Stimulated activated CD4-positive, alpha-beta T cell treated with anti-CD3 and anti-CD28 coated beads, Interleukin-2, amount 100 ng/mL, for 48 hours (primary cell): ENCODE results near the gene CTDSP2.
"Not testable (repeated sequence)": the region's sequence is repeated elsewhere in the genome, so short reads cannot be mapped to it uniquely, and the experiment has no call there.

Experiments
- DNase-seq, 2 donors: peaks; one replicate each; pipeline ENCODE4 v3.0.0-alpha.2; 2020

CTDSP2 gene

GRCh38 chr12:57832966-57833365 lies 13.6 kb downstream of the CTDSP2 start:
- DNase-seq = no peak

GRCh38 chr12:57830393-57830792 lies 16.1 kb downstream of the CTDSP2 start:
- DNase-seq = no peak

GRCh38 chr12:57829025-57829777 lies 17.3 kb downstream of the CTDSP2 start:
- DNase-seq = no peak

- no peak for DNase-seq
These were observed 19.6 kb downstream of the CTDSP2 start for GRCh38 chr12:57826966-57827365.

GRCh38 chr12:57826400-57826799 lies 20.1 kb downstream of the CTDSP2 start:
- no peak for DNase-seq

- DNase-seq = no peak
These were observed 21.1 kb downstream of the CTDSP2 start for GRCh38 chr12:57825451-57825850.

GRCh38 chr12:57823908-57824640 lies 22.5 kb downstream of the CTDSP2 start:
- no peak for DNase-seq

- DNase-seq = no peak
These were observed 23.2 kb downstream of the CTDSP2 start for GRCh38 chr12:57823131-57823907.

GRCh38 chr12:57822392-57823130 lies 24.0 kb downstream of the CTDSP2 start:
- DNase-seq = no peak

- DNase-seq = no peak
These were observed 24.9 kb downstream of the CTDSP2 start for GRCh38 chr12:57821474-57822214.

GRCh38 chr12:57821015-57821414 lies 25.5 kb downstream of the CTDSP2 start:
- not testable (repeated sequence) for DNase-seq

GRCh38 chr12:57820119-57820518 lies 26.4 kb downstream of the CTDSP2 start:
- DNase-seq = not testable (repeated sequence)

GRCh38 chr12:57817990-57818331 lies 28.6 kb downstream of the CTDSP2 start:
- DNase-seq = not testable (repeated sequence)

GRCh38 chr12:57817261-57817989 lies 29.1 kb downstream of the CTDSP2 start:
- DNase-seq = no peak

GRCh38 chr12:57816855-57817151 lies 29.7 kb downstream of the CTDSP2 start:
- DNase-seq = no peak

GRCh38 chr12:57816001-57816854 lies 30.3 kb downstream of the CTDSP2 start:
- DNase-seq = no peak

- no peak for DNase-seq
These were observed 31.1 kb downstream of the CTDSP2 start for GRCh38 chr12:57815177-57816000.

- no peak for DNase-seq
These were observed 32.4 kb downstream of the CTDSP2 start for GRCh38 chr12:57813971-57814772.
